ENCODE results near the gene FAM216B.

- TF ChIP-seq, protein P1, sequence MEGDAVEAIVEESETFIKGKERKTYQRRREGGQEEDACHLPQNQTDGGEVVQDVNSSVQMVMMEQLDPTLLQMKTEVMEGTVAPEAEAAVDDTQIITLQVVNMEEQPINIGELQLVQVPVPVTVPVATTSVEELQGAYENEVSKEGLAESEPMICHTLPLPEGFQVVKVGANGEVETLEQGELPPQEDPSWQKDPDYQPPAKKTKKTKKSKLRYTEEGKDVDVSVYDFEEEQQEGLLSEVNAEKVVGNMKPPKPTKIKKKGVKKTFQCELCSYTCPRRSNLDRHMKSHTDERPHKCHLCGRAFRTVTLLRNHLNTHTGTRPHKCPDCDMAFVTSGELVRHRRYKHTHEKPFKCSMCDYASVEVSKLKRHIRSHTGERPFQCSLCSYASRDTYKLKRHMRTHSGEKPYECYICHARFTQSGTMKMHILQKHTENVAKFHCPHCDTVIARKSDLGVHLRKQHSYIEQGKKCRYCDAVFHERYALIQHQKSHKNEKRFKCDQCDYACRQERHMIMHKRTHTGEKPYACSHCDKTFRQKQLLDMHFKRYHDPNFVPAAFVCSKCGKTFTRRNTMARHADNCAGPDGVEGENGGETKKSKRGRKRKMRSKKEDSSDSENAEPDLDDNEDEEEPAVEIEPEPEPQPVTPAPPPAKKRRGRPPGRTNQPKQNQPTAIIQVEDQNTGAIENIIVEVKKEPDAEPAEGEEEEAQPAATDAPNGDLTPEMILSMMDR (IDR thresholded peaks at IDR 0.05; ENCODE audit: insufficient read depth, low read length, poor library complexity, severe bottlenecking), result no peak
- TF ChIP-seq EZH2phosphoT487 (conservative IDR thresholded peaks at IDR 0.05; ENCODE audit: low read length), result no peak
These were observed 33.5 kb downstream of the FAM216B start for GRCh38 chr13:42814868-42815267.
